Activated CD4-positive, alpha-beta memory T cell treated with anti-CD3 and anti-CD28 coated beads, Interleukin-2, amount 10 ng/mL, durations not matched to agents 7 days and 5 days (primary cell): ENCODE data around the gene CENPU. TPM values are rescaled to one million over a fixed set of nuclear protein-coding genes. Genes with fewer than 3 reads are reported as not detected.
"Not testable (repeated sequence)": the region's sequence is repeated elsewhere in the genome, so short reads cannot be mapped to it uniquely, and the experiment has no call there.

Experiments used
- CTCF ChIA-PET: fragments of 350-600 bp; sonication (Branson Sonifier 250); formaldehyde crosslinking; loops from one replicate; lab custom pipeline; 2021; ENCODE audit warnings: antibody characterized with exemption, inconsistent platforms; lab: Charles Lee
- POLR2A ChIA-PET: fragments of 350-600 bp; sonication (Branson Sonifier 250); formaldehyde crosslinking; loops from one replicate; lab custom pipeline; 2021; ENCODE audit warnings: antibody characterized with exemption; lab: Charles Lee
- DNase-seq: peaks from one replicate; pipeline ENCODE4 v3.0.0-alpha.2; 2020
- H3K27ac Mint-ChIP-seq: one replicate; pipeline ENCODE4 v1.8.0; 2021; ENCODE audit warnings: mild to moderate bottlenecking, mixed read lengths
- H3K27me3 Mint-ChIP-seq: one replicate; pipeline ENCODE4 v1.8.0; 2021; ENCODE audit warnings: mixed read lengths
- H3K36me3 Mint-ChIP-seq: one replicate; pipeline ENCODE4 v1.8.0; 2021; ENCODE audit warnings: low read depth, mixed read lengths
- H3K4me1 Mint-ChIP-seq: one replicate; pipeline ENCODE4 v1.8.0; 2021; ENCODE audit warnings: mixed read lengths
- H3K4me3 Mint-ChIP-seq: one replicate; pipeline ENCODE4 v1.8.0; 2021; ENCODE audit warnings: mild to moderate bottlenecking, mixed read lengths
- H3K9me3 Mint-ChIP-seq: one replicate; pipeline ENCODE4 v1.8.0; 2021; ENCODE audit warnings: mixed read lengths
- total RNA-seq, 2 experiments: library from RNA; stranded (reverse); gene quantifications; one replicate each; pipeline ENCODE4 v1.2.3, GENCODE V29; 2021

CENPU gene
- total RNA-seq, 2 experiments from 2014 or later: 69.6 to 69.7 TPM

DNA sequence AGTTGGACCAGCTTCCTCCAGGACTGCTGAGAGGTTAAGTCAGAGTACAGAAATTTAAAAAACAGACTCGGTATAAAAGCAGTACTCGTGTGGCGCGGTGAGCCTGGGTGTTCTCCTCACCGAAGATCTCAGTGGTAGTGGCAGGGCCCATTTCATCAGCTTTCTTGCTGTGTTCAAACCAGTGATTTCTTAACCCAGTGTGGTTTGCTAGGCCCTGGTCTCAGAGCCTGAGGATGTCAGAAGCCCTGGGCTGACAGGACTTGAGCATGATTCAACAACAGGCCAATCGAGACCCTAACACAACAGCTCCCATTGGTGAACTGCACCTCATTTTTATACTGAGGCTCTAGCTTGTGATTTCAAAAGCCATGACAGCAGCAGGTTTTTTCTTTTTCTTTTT is 61.2 kb downstream of the CENPU start:
- Mint-ChIP-seq H3K36me3 (peaks cover 39% of the 10 kb centered on the region), H3K27ac (no peak overlapping the region), H3K4me3 (no peak overlapping the region), H3K27me3 (no peaks in the 10 kb centered on the region), H3K9me3 (no peaks in the 10 kb centered on the region), H3K4me1 (peaks cover 26% of the 10 kb centered on the region)
- ChIA-PET CTCF (no interaction called here), POLR2A (no interaction called here)
- DNase-seq: no peak

DNA sequence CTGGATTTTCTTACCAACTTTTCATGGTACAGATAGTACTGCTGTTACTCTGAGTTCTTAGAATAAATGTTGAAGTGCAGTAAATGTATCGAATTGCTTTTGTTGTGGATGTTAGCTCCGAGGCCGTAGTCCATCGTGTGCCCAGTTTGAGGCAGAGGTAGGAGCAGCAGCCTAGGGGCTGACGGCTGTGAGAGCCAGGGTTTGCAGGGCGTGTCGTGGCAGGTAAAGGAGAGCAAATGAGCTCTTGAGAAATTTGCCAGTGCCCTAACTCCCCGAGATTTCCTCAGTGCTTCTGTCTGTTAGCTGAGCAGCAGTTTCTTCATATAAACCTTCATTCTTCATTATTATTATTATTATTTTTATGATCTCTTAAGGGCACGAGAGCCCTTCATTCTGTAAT is 62.8 kb downstream of the CENPU start:
- CTCF ChIA-PET: no interaction called here
- no peak for DNase-seq
- Mint-ChIP-seq H3K27ac (no peak overlapping the region), H3K4me3 (no peak overlapping the region), H3K9me3 (no peaks in the 10 kb centered on the region), H3K4me1 (peaks cover 36% of the 10 kb centered on the region), H3K27me3 (no peaks in the 10 kb centered on the region), H3K36me3 (peaks cover 53% of the 10 kb centered on the region)
- POLR2A ChIA-PET: no interaction called here

DNA sequence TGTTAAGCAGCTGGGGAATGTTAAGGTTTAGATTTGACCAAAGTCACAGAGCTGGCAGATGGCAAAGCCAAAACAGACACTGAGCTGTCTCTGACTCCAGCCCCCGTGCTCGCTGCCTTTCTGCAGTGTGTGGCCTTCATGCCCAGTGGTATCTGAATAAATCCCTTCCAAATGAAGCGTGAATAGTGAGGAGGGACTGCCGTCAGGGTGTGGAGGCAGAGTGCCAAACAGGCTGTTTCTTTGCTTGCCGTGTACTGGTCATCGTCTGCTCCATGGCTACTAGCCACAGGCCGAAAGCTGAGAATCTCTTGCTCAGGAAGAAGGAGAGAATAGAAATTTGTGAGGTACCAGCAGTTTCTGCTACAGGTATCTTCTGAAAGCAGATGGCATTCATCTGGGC is 64.6 kb downstream of the CENPU start:
- Mint-ChIP-seq H3K4me3 (no peak overlapping the region), H3K4me1 (peaks cover 36% of the 10 kb centered on the region), H3K9me3 (no peaks in the 10 kb centered on the region), H3K36me3 (peaks cover 52% of the 10 kb centered on the region), H3K27ac (peak overlapping the region; percentile 66), H3K27me3 (no peaks in the 10 kb centered on the region)
- no peak for DNase-seq
- ChIA-PET POLR2A (interaction anchor here (1.1 to 2.9 kb wide), 12 partner anchors 9 to 195 kb away, joined by 3 to 37 read pairs (median 5); partner anchors contain the start of genes CASP3, CENPU, IRF2 and PRIMPOL), CTCF (interaction anchor here (1.6 to 1.7 kb wide), 3 partner anchors 9 to 405 kb away, joined by 4 to 17 read pairs (median 9); partner anchors contain the start of genes CASP3 and PRIMPOL)

DNA sequence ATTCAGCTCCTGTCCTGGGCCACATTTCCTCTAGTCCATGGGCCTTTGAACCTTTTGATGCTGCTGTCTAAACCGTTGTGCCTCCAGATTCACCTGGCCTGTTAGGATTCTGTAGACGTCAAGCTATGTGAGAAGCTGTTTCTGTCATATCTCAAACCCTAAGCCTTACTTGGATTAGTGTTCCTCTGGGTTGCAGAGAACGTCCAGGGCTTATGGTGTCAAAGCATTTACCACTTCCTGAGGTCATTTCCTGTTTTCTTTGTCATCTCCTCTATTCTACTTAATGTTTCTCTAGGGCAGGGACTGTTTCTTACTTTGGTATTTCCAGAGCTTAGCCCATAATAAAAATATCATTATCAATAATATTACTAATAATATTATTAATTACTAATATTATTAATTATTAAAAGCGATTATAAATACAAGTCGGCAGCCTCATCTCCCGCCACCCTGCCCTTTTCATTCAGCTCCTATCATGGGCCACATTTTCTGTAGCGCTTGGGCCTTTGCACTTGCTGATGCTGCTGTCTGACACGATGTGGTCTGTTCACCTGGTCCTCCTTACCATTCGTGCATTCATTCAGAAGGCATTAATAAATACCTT is 65.3 kb downstream of the CENPU start:
- Mint-ChIP-seq H3K4me3 (peak overlapping the region; percentile 37), H3K4me1 (peaks cover 36% of the 10 kb centered on the region), H3K36me3 (peaks cover 47% of the 10 kb centered on the region), H3K9me3 (no peaks in the 10 kb centered on the region), H3K27ac (peak overlapping the region; percentile 94), H3K27me3 (no peaks in the 10 kb centered on the region)
- ChIA-PET POLR2A (interaction anchor here (0.9 to 2.9 kb wide), 17 partner anchors 9 to 248 kb away, joined by 3 to 37 read pairs (median 4); partner anchors contain the start of genes CASP3, CENPU, IRF2 and PRIMPOL), CTCF (interaction anchor here (1.6 to 1.7 kb wide), 3 partner anchors 10 to 405 kb away, joined by 4 to 17 read pairs (median 9); partner anchors contain the start of genes CASP3 and PRIMPOL)
- peak; percentile 36 for DNase-seq

DNA sequence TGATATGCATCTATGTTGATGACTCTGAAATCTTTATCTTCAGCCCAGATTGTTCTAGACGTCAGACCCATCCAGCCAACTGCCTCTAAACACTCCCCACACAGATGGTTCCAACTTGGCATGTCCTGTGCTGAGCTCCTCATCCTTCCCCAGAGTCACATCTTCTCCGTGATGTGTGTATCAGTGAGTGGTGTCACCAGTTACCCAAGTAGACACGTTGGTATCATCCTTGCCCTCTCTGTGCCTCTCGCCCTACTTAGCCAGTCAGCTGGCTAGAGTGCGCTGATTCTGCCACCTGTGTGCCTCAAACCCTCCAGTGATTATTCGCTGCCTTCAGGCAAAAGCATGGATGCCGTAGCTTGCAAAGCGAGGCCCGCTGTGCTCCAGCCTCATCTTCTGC is 65.8 kb downstream of the CENPU start:
- Mint-ChIP-seq H3K36me3 (peaks cover 46% of the 10 kb centered on the region), H3K4me3 (no peak overlapping the region), H3K4me1 (peaks cover 36% of the 10 kb centered on the region), H3K27ac (peak overlapping the region; percentile 94), H3K9me3 (no peaks in the 10 kb centered on the region), H3K27me3 (no peaks in the 10 kb centered on the region)
- DNase-seq: no peak
- POLR2A ChIA-PET: interaction anchor here (0.9 to 2.9 kb wide), 16 partner anchors 8 to 248 kb away, joined by 3 to 37 read pairs (median 4); partner anchors contain the start of genes CASP3, CENPU, IRF2 and PRIMPOL
- CTCF ChIA-PET: interaction anchor here (0.5 to 1.7 kb wide), 4 partner anchors 10 to 404 kb away, joined by 3 to 17 read pairs (median 6); partner anchors contain the start of genes CASP3 and PRIMPOL

DNA sequence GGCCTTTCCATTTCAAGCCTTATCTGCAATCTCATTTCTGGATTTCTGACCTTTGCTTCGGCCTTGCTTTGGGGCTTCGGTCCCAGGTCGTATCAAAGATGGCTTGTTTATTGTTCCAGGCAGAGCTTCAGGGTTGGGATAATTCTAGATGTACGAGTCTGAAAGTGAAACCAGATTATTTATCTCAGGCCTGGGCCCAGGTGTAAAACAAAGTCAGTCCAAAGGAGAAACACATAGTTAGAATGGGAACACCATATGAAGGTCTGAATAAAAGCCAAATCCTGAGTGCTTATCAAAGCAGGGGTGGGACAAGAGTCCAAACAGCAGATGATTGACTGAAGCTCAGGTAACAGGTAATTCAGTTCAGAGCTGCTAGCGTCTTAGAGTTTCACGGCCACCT is 67.2 kb downstream of the CENPU start:
- no peak for DNase-seq
- peaks cover 37% of the 10 kb centered on the region for H3K36me3 Mint-ChIP-seq
- H3K27me3 Mint-ChIP-seq: no peaks in the 10 kb centered on the region
- H3K4me1 Mint-ChIP-seq: peaks cover 36% of the 10 kb centered on the region
- ChIA-PET POLR2A (interaction anchor here (1.7 to 4.6 kb wide), 2 partner anchors 18 to 67 kb away, joined by 5 to 20 read pairs; partner anchors contain the start of genes CASP3 and CENPU), CTCF (interaction anchor here (1.2 kb wide), 1 partner anchor 18 kb away, joined by 4 read pairs; no protein-coding TSS in a partner anchor)
- H3K27ac Mint-ChIP-seq: peak overlapping the region; percentile 58
- H3K9me3 Mint-ChIP-seq: no peaks in the 10 kb centered on the region
- no peak overlapping the region for H3K4me3 Mint-ChIP-seq

DNA sequence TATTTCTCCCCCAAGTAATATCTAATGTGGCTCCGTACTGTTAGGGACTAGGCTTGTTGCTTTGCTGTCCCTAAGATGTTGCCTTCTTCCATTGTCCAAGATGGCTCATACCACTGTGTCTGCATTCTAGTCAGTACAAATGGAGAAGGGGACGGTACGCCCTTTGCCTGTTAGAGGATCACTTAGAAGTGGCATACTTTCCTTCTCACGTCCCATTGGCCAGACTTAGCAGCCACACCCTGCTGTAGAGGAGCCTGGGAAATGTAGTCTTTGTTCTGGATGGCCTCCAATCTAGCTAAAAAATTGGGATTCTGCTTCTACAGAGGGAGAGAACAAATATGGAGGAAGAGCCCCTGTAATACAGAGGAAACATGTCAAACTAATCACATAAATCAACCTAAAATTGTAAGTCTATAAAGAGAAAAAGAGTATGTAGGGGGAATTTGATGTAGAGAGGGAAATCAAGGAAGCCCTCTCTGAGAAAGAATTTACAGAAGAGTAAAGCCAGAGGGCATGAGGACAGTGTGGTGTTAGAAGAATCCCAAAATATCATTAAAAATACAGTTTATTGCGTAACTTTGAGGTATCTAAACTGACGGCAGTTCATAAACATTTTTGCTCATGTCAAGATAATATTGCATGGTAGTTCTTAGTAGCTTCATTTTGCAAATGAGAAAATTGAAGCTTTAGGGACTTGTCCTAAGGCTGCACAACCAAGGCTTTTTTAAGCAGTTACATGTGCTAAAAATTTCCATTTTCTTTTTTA is 69.3 kb downstream of the CENPU start:
- no peak overlapping the region for H3K27ac Mint-ChIP-seq
- peaks cover 30% of the 10 kb centered on the region for H3K4me1 Mint-ChIP-seq
- CTCF ChIA-PET: no interaction called here
- no peaks in the 10 kb centered on the region for H3K27me3 Mint-ChIP-seq
- H3K4me3 Mint-ChIP-seq: no peak overlapping the region
- H3K9me3 Mint-ChIP-seq: no peaks in the 10 kb centered on the region
- DNase-seq: no peak
- H3K36me3 Mint-ChIP-seq: peaks cover 42% of the 10 kb centered on the region
- POLR2A ChIA-PET: interaction anchor here (1.2 to 4.6 kb wide), 3 partner anchors 8 to 69 kb away, joined by 3 to 20 read pairs (median 4); partner anchors contain the start of genes CENPU and PRIMPOL

DNA sequence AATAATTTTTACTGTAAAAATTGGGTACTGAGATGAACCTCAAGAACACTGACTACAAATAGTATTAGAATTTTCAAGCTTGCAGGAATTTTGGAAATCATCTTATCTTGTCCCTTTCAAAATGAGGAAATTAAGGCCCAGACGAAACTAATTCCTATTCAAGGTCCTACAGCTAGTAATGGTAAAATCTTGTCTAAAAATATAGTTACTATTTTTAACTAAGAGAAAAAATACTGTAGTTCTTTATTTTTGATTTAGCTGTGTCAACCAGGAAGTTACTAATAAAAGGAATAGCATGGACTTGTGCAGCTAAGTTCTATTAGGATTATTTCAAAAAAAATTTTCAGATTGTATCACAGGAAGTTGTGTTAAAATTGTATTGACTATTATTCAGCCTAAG is 71.7 kb downstream of the CENPU start:
- H3K36me3 Mint-ChIP-seq: peaks cover 27% of the 10 kb centered on the region
- POLR2A ChIA-PET: interaction anchor here (1.2 to 1.6 kb wide), 4 partner anchors 12 to 188 kb away, joined by 3 to 6 read pairs (median 6); partner anchors contain the start of genes CASP3, CENPU, IRF2 and PRIMPOL
- peaks cover 9% of the 10 kb centered on the region for H3K4me1 Mint-ChIP-seq
- DNase-seq: no peak
- H3K27me3 Mint-ChIP-seq: no peaks in the 10 kb centered on the region
- no peaks in the 10 kb centered on the region for H3K9me3 Mint-ChIP-seq
- H3K27ac Mint-ChIP-seq: no peak overlapping the region
- no peak overlapping the region for H3K4me3 Mint-ChIP-seq
- CTCF ChIA-PET: interaction anchor here (0.7 to 1.5 kb wide), 4 partner anchors 13 to 398 kb away, joined by 3 to 7 read pairs (median 4); partner anchors contain the start of genes CASP3 and PRIMPOL

DNA sequence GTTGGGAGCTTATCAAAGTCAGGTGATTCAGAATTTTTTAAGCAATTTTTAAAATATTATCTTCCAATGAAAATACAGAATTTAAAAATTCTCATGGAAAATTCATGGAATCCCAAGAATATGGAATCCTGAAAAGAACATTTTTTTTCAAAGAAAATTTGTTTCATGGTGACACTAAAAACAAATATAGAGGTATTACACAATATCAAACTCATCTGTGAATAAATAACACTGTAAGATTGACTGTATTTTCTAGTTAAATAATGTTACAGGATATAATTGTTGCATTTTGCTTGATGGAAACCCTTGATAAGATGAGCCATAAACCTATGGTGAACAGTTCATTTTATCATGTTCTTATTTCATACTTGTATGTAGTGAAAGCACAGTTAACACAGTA is 72.9 kb downstream of the CENPU start:
- DNase-seq: no peak
- ChIA-PET CTCF (interaction anchor here (0.8 to 1.3 kb wide), 2 partner anchors 18 to 68 kb away, joined by 3 read pairs; no protein-coding TSS in a partner anchor), POLR2A (interaction anchor here (2.7 kb wide), 1 partner anchor 11 kb away, joined by 12 read pairs; the partner anchor contains the start of genes CASP3 and PRIMPOL)
- H3K4me1 Mint-ChIP-seq: no peaks in the 10 kb centered on the region
- H3K36me3 Mint-ChIP-seq: peaks cover 25% of the 10 kb centered on the region
- no peaks in the 10 kb centered on the region for H3K27me3 Mint-ChIP-seq
- H3K4me3 Mint-ChIP-seq: no peak overlapping the region
- no peak overlapping the region for H3K27ac Mint-ChIP-seq
- H3K9me3 Mint-ChIP-seq: no peaks in the 10 kb centered on the region

DNA sequence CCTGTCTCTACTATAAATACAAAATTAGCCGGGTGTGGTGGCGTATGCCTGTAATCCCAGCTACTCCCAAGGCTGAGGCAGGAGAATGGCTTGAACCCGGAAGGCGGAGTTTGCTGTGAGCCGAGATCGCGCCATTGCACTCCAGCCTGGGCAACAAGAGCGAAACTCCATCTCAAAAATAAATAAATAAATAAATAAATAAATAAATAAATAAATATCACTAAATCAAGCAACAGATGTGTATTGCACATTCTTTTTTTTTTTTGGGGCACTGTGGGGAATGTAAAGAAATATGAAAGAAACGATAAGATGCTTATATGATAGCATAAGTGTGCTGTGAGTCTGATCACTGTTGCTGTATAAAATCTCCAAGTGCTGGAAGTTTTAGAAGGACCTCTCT is 76.1 kb downstream of the CENPU start:
- H3K4me3 Mint-ChIP-seq, H3K27me3 Mint-ChIP-seq, H3K4me1 Mint-ChIP-seq, H3K9me3 Mint-ChIP-seq, CTCF ChIA-PET, DNase-seq, H3K27ac Mint-ChIP-seq: not testable (repeated sequence)
- POLR2A ChIA-PET: interaction anchor here (1.8 kb wide), 1 partner anchor 76 kb away, joined by 4 read pairs; the partner anchor contains the start of gene CENPU
- peaks cover 37% of the 10 kb centered on the region for H3K36me3 Mint-ChIP-seq

DNA sequence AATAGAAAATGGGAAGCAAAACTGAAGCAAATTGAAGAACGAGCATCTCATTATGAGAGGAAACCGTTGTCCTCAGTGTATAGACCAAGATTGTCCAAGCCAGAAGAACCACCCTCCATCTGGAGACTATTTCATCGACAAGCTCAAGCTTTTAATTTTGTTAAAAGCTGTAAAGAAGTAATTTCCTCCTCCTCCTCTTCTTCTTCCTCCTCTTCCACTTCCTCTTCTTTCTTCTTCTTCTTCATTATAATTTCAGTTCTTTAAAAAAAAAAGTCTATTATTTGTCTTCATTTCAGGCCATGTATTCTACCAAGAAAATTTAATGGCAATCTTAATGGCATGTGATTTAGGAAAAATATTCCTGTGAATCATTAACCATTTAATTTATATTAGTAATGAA is 76.8 kb downstream of the CENPU start:
- H3K27ac Mint-ChIP-seq: no peak overlapping the region
- H3K4me3 Mint-ChIP-seq: no peak overlapping the region
- no peak for DNase-seq
- POLR2A ChIA-PET: interaction anchor here (1.2 to 1.8 kb wide), 3 partner anchors 8 to 77 kb away, joined by 3 to 4 read pairs (median 4); partner anchors contain the start of gene CENPU
- peaks cover 39% of the 10 kb centered on the region for H3K36me3 Mint-ChIP-seq
- CTCF ChIA-PET: no interaction called here
- H3K9me3 Mint-ChIP-seq: no peaks in the 10 kb centered on the region
- H3K27me3 Mint-ChIP-seq: no peaks in the 10 kb centered on the region
- peaks cover 8% of the 10 kb centered on the region for H3K4me1 Mint-ChIP-seq
